H9 (cell line): ENCODE results near the gene MYH2. TPM values are rescaled to one million over a fixed set of nuclear protein-coding genes. Genes with fewer than 3 reads are reported as not detected.

ENCODE experiments used
- DNase-seq: peaks from one replicate; pipeline ENCODE4 v3.0.0-alpha.2; 2017
- H2AFZ ChIP-seq: one replicate; pipeline ENCODE4 v1.6.1; 2013; ENCODE audit warnings: mild to moderate bottlenecking, low read length, control low read depth, moderate library complexity
- H2AK5ac ChIP-seq: 2 replicates; pipeline ENCODE4 v1.6.1; 2013; ENCODE audit warnings: low read length, control low read depth, mixed read lengths; ENCODE audit not compliant: insufficient read length
- H2BK120ac ChIP-seq: one replicate; pipeline ENCODE4 v1.6.1; 2013; ENCODE audit warnings: low read depth, mild to moderate bottlenecking, low read length, control low read depth, inconsistent platforms; ENCODE audit not compliant: poor library complexity, severe bottlenecking
- H2BK12ac ChIP-seq: 2 replicates; pipeline ENCODE4 v1.6.1; 2013; ENCODE audit warnings: low read length, control low read depth, mixed read lengths, low read depth; ENCODE audit not compliant: insufficient read length
- H2BK15ac ChIP-seq: 2 replicates; pipeline ENCODE4 v1.6.1; 2013; ENCODE audit warnings: low read depth, low read length, control low read depth
- H2BK20ac ChIP-seq: one replicate; pipeline ENCODE4 v1.6.1; 2013; ENCODE audit warnings: low read depth, mild to moderate bottlenecking, low read length, control low read depth, inconsistent platforms; ENCODE audit not compliant: poor library complexity, severe bottlenecking
- H2BK5ac ChIP-seq: 2 replicates; pipeline ENCODE4 v1.6.1; 2013; ENCODE audit warnings: low read length, control low read depth, mixed read lengths; ENCODE audit not compliant: insufficient read length
- H3K14ac ChIP-seq: 2 replicates; pipeline ENCODE4 v1.6.1; 2013; ENCODE audit warnings: low read length, control low read depth; ENCODE audit not compliant: insufficient read depth
- H3K18ac ChIP-seq: 2 replicates; pipeline ENCODE4 v1.6.1; 2013; ENCODE audit warnings: low read depth, mild to moderate bottlenecking, mixed read lengths, low read length, control low read depth; ENCODE audit not compliant: insufficient read length
- H3K23ac ChIP-seq: 2 replicates; pipeline ENCODE4 v1.6.1; 2013; ENCODE audit warnings: low read length, control low read depth, mixed read lengths, low read depth; ENCODE audit not compliant: insufficient read length
- H3K23me2 ChIP-seq: 2 replicates; pipeline ENCODE4 v1.6.1; 2013; ENCODE audit warnings: low read depth, mild to moderate bottlenecking, mixed read lengths, low read length, control low read depth; ENCODE audit not compliant: insufficient read length, poor library complexity, severe bottlenecking
- H3K27ac ChIP-seq: 2 replicates; pipeline ENCODE4 v1.5.1; 2013; ENCODE audit warnings: low read length, control low read depth, mixed read lengths, low read depth; ENCODE audit not compliant: insufficient read length
- H3K27me3 ChIP-seq: 2 replicates; pipeline ENCODE4 v1.6.1; 2013; ENCODE audit warnings: low read length, control low read depth, inconsistent platforms; ENCODE audit not compliant: insufficient read depth
- H3K4ac ChIP-seq: 2 replicates; pipeline ENCODE4 v1.6.1; 2013; ENCODE audit warnings: low read depth, mild to moderate bottlenecking, control low read depth, inconsistent platforms, low read length, moderate library complexity
- H3K4me1 ChIP-seq: 2 replicates; pipeline ENCODE4 v1.6.1; 2013; ENCODE audit warnings: low read length, control low read depth, inconsistent platforms; ENCODE audit not compliant: insufficient read depth
- H3K4me2 ChIP-seq: 2 replicates; pipeline ENCODE4 v1.6.1; 2013; ENCODE audit warnings: low read length, control low read depth, mixed read lengths; ENCODE audit not compliant: insufficient read length, insufficient read depth
- H3K56ac ChIP-seq: 2 replicates; pipeline ENCODE4 v1.6.1; 2013; ENCODE audit warnings: low read depth, mild to moderate bottlenecking, mixed read lengths, low read length, control low read depth; ENCODE audit not compliant: insufficient read length
- H3K79me1 ChIP-seq: 2 replicates; pipeline ENCODE4 v1.6.1; 2013; ENCODE audit warnings: low read depth, mild to moderate bottlenecking, moderate library complexity, low read length, control low read depth, inconsistent platforms; ENCODE audit not compliant: insufficient read depth, poor library complexity, severe bottlenecking
- H3K79me2 ChIP-seq: 2 replicates; pipeline ENCODE4 v1.6.1; 2013; ENCODE audit warnings: low read length, control low read depth, inconsistent platforms; ENCODE audit not compliant: insufficient read depth
- H3K9ac ChIP-seq: 2 replicates; pipeline ENCODE4 v1.6.1; 2013; ENCODE audit warnings: low read length, control low read depth, mixed read lengths; ENCODE audit not compliant: insufficient read length; ENCODE audit errors: extremely low read depth
- H3K9me3 ChIP-seq: one replicate; pipeline ENCODE4 v1.6.1; 2013; ENCODE audit warnings: low read depth, low read length, inconsistent platforms; ENCODE audit not compliant: control insufficient read depth
- H3T11ph ChIP-seq: one replicate; pipeline ENCODE4 v1.6.1; 2013; ENCODE audit warnings: mild to moderate bottlenecking, low read length, control low read depth, inconsistent platforms
- H4K20me1 ChIP-seq: one replicate; pipeline ENCODE4 v1.6.1; 2013; ENCODE audit not compliant: control insufficient read depth, insufficient read length, insufficient read depth
- H4K5ac ChIP-seq: 2 replicates; pipeline ENCODE4 v1.6.1; 2013; ENCODE audit warnings: low read depth, mild to moderate bottlenecking, mixed read lengths, low read length, control low read depth; ENCODE audit not compliant: insufficient read length
- H4K8ac ChIP-seq: replicated peaks from 2 replicates; pipeline ENCODE4 v1.6.1; 2013; ENCODE audit warnings: low read length, control low read depth, mixed read lengths, low read depth; ENCODE audit not compliant: insufficient read length
- H4K91ac ChIP-seq: 2 replicates; pipeline ENCODE4 v1.6.1; 2013; ENCODE audit warnings: low read depth, mild to moderate bottlenecking, moderate library complexity, mixed read lengths, low read length, control low read depth; ENCODE audit not compliant: insufficient read length
- H3K27ac Mint-ChIP-seq, 3 experiments: 2 replicates in 2 of 3; 3 replicates in 1 of 3; pipeline ENCODE4 v1.8.0; 2020 to 2021; ENCODE audit warnings: mixed read lengths in 3 of 3, mild to moderate bottlenecking in 1 of 3, moderate library complexity in 1 of 3
- H3K27me3 Mint-ChIP-seq: 2 replicates; pipeline ENCODE4 v1.8.0; 2021; ENCODE audit warnings: low read depth, mild to moderate bottlenecking, moderate library complexity, mixed read lengths
- H3K36me3 Mint-ChIP-seq, 3 experiments: 2 replicates in 2 of 3; 3 replicates in 1 of 3; pipeline ENCODE4 v1.8.0; 2020 to 2021; ENCODE audit warnings: low read depth in 3 of 3, mixed read lengths in 3 of 3; ENCODE audit not compliant: insufficient read depth in 1 of 3
- H3K4me1 Mint-ChIP-seq, 2 experiments: 2 replicates each; pipeline ENCODE4 v1.8.0; 2020; ENCODE audit warnings: mixed read lengths in 2 of 2
- H3K4me3 Mint-ChIP-seq, 2 experiments: 2 replicates in 1 of 2; 3 replicates in 1 of 2; pipeline ENCODE4 v1.8.0; 2020 to 2021; ENCODE audit warnings: mild to moderate bottlenecking in 2 of 2, mixed read lengths in 2 of 2, moderate library complexity in 1 of 2
- H3K9me3 Mint-ChIP-seq, 2 experiments: 2 replicates in 1 of 2; 3 replicates in 1 of 2; pipeline ENCODE4 v1.8.0; 2020; ENCODE audit warnings: mild to moderate bottlenecking in 2 of 2, mixed read lengths in 2 of 2, moderate library complexity in 1 of 2
- WGBS: extraction: QIAGEN DNeasy Blood & Tissue Kit; methylation state at CpG from one replicate; pipeline ENCODE4 v1.1.7; 2013; ENCODE audit warnings: missing lambda C conversion rate, low lambda C conversion rate, mixed read lengths; ENCODE audit not compliant: insufficient read length; ENCODE audit errors: extremely low coverage; 5-methylcytosine and 5-hydroxymethylcytosine counted together
- total RNA-seq: library from RNA; stranded (reverse); gene quantifications from 2 replicates; pipeline ENCODE4 v1.2.1, GENCODE V29; 2021
- TF ChIP-seq, protein P1 (sequence below): fragments of 200-600 bp; sonication (generic); conservative IDR thresholded peaks from 3 replicates; pipeline ENCODE4 v1.8.0; 2021; ENCODE audit warnings: antibody characterized with exemption, mild to moderate bottlenecking

MYH2 gene
- total RNA-seq, 1 experiment from 2014 or later, result 0.68 TPM

DNA sequence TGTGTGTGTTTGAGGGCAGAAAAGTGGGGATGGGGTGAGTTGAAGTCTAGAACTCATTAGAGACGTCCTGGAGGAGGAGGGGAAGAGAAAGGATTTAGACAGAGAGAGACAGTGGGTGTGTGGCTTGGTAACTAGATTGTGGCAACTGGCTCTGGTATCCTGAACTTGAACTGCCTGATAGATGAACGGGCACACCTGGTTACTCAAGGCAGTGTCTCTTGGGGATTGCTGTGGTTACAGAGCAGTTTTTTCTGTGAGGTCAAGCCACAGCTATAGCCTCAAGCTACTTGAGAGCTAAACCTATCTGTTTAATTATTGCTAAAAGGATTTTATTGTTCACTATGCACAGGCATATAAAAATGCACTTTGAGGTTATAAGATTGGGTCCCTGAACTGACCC, 29.8 kb upstream of the MYH2 start:
- no peak overlapping the region for H4K91ac ChIP-seq
- H2BK120ac ChIP-seq, result no peak overlapping the region
- H3K4ac ChIP-seq, result no peak overlapping the region
- no peak overlapping the region for H3K23ac ChIP-seq
- no peaks in the 10 kb centered on the region for H3K79me1 ChIP-seq
- H3K36me3 Mint-ChIP-seq, result no peaks in the 10 kb centered on the region; a peak in 2 of 7 replicates
- no peak overlapping the region for H2BK20ac ChIP-seq
- no peak overlapping the region for H4K5ac ChIP-seq
- H4K8ac ChIP-seq, result no peak overlapping the region
- no peak overlapping the region for H3K56ac ChIP-seq
- H3T11ph ChIP-seq, result no peak overlapping the region
- H2BK12ac ChIP-seq, result no peak overlapping the region
- no peak overlapping the region for H3K27ac Mint-ChIP-seq
- H3K9ac ChIP-seq, result no peak overlapping the region
- TF ChIP-seq, protein P1, sequence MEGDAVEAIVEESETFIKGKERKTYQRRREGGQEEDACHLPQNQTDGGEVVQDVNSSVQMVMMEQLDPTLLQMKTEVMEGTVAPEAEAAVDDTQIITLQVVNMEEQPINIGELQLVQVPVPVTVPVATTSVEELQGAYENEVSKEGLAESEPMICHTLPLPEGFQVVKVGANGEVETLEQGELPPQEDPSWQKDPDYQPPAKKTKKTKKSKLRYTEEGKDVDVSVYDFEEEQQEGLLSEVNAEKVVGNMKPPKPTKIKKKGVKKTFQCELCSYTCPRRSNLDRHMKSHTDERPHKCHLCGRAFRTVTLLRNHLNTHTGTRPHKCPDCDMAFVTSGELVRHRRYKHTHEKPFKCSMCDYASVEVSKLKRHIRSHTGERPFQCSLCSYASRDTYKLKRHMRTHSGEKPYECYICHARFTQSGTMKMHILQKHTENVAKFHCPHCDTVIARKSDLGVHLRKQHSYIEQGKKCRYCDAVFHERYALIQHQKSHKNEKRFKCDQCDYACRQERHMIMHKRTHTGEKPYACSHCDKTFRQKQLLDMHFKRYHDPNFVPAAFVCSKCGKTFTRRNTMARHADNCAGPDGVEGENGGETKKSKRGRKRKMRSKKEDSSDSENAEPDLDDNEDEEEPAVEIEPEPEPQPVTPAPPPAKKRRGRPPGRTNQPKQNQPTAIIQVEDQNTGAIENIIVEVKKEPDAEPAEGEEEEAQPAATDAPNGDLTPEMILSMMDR, result no peak
- no peaks in the 10 kb centered on the region for H3K23me2 ChIP-seq
- no CpG with 5 or more reads among the region's 2 CpGs for WGBS
- no peak overlapping the region for H2BK15ac ChIP-seq
- H2AFZ ChIP-seq, result no peak overlapping the region
- H2BK5ac ChIP-seq, result no peak overlapping the region
- H3K27ac ChIP-seq, result no peak overlapping the region
- H3K9me3 ChIP-seq, result no peaks in the 10 kb centered on the region
- H2AK5ac ChIP-seq, result no peak overlapping the region
- no peak overlapping the region for H3K14ac ChIP-seq
- H3K4me1 Mint-ChIP-seq, result peaks cover 8 to 9% of the 10 kb centered on the region in 2 experiments
- no peak for DNase-seq
- no peaks in the 10 kb centered on the region for H3K27me3 Mint-ChIP-seq
- H4K20me1 ChIP-seq, result no peaks in the 10 kb centered on the region
- no peak overlapping the region for H3K4me2 ChIP-seq
- no peaks in the 10 kb centered on the region for H3K79me2 ChIP-seq
- peaks cover 0 to 3% of the 10 kb centered on the region in 2 experiments; a peak in 2 of 5 replicates for H3K9me3 Mint-ChIP-seq
- H3K4me3 Mint-ChIP-seq, result no peak overlapping the region
- no peak overlapping the region for H3K18ac ChIP-seq
- H3K4me1 ChIP-seq, result no peaks in the 10 kb centered on the region
- H3K27me3 ChIP-seq, result no peaks in the 10 kb centered on the region
